GM19438 (cell line): ENCODE data around the gene DLEC1.
A peak's percentile ranks its signal among the peaks of the same experiment; 100 is the strongest.
"Not testable (repeated sequence)": the region's sequence is repeated elsewhere in the genome, so short reads cannot be mapped to it uniquely, and the experiment has no call there.

ENCODE experiments used
- ATAC-seq: cut with Tn5 transposase; IDR thresholded peaks from one replicate; pipeline ENCODE4 v1.9.1; 2021; ENCODE audit warnings: low read depth; ENCODE audit not compliant: unreplicated experiment

Gene DLEC1

GRCh38 chr3:38036906-38037305 lies 2.1 kb upstream of the DLEC1 start:
- no peak for ATAC-seq

GRCh38 chr3:38038447-38038911 lies 529 bp upstream of the DLEC1 start:
- no peak for ATAC-seq

GRCh38 chr3:38039899-38040261 lies 872 bp downstream of the DLEC1 start:
- ATAC-seq: peak; percentile 66

GRCh38 chr3:38040401-38040800 lies 1.4 kb downstream of the DLEC1 start:
- no peak for ATAC-seq

DNA sequence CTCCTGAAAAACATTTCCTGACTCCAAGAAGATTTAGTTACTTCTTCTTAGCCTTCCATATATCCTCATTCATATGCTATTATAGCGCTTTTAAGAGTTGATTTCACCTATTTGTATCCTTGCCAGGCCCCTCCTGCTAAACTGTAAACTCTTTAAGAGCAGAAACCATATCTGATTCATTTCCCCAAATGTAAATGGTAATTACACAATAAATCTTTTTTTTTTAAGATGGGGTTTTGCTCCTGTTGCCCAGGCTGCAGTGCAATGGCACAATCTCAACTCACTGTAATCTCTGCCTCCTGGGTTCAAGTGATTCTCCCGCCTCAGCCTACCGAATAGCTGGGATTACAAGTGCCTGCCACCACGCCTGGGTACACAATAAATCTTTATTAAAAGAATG lies 4.5 kb downstream of the DLEC1 start:
- no peak for ATAC-seq

DNA sequence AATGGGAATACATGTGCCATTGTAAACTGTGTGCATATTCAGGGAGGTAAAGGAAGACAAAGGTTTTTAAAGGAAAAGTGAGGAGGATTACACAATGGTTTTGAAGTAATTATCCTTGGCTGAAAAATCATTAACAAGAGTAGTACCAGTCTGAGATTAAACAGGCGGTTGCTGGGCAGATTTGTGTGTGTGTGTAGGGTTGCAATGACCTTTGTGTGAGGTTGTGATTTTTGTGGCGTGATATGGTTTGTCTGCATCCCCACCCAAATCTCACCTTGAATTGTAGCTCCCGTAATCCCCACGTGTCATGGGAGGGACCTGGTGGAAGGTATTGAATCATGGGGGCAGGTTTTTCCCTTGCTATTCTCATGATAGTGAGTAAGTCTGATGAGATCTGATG lies 7.0 kb downstream of the DLEC1 start:
- no peak for ATAC-seq

- no peak for ATAC-seq
These were observed 7.8 kb downstream of the DLEC1 start for GRCh38 chr3:38046821-38047220.

GRCh38 chr3:38047896-38048295 lies 8.9 kb downstream of the DLEC1 start:
- no peak for ATAC-seq

DNA sequence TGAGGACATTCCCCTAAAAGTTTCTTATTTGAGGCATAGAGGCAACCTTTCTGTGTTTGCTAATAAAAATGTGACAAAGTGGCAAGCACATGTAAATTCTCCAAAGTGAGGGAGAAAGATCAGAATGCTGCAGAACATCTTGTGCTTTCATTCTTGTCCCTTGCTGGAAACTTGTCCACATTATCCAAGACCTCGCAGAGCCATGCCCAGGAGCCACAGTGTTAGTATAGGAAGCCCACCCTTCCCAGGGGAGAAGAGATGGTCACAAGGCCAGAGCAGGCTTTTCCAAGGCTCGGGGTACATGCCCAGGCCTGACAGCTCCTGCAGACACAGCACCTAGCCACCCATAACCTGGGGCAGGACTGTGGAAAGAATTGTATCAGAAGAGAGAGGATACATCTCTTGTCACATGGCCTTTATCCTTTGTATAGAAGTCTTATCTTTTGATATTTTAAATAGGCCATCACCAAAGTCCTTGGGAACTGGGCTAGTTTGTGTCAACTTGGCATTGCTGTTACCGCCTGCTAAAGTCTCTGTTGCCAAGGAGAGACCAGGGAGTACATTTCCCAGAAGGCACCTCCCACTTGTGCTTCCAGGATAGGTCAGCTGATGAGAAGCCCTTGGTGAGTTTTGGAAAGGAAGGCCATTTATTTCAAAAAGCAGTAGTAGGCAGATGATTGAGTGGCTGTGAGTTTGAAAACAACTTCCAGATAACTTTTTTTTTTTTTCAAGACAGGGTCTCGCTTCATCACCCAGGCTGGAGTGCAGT lies 10.5 kb downstream of the DLEC1 start:
- no peak for ATAC-seq

DNA sequence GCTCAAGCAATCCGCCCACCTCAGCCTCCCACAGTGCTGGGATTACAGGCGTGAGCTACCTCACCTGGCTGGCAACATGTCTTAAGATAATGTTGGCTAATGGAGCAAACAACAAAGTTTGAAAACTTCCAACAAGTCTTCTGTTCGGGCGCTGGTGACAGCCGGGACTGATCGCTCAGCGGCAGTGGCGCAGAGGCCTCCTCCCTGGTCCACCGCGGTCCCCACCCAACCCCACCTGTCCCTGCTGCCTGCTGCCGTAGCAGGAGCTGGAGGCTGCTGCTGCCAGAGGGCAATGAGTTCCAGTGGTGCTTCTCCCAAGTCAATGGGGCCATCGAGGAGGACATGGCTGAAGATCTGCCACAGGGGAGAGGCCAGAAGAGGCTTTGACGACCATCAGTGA lies 12.1 kb downstream of the DLEC1 start:
- no peak for ATAC-seq

DNA sequence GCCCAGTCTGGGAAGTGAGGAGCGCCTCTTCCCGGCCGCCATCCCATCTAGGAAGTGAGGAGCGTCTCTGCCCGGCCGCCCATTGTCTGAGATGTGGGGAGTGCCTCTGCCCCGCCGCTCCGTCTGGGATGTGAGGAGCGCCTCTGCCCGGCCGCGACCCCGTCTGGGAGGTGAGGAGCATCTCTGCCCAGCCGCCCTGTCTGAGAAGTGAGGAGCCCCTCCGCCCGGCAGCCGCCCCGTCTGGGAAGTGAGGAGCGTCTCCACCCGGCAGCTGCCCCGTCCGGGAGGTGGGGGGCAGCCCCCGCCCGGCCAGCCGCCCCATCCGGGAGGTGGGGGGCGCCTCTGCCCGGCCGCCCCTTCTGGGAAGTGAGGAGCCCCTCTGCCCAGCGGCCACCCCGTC lies 14.3 kb downstream of the DLEC1 start:
- ATAC-seq: not testable (repeated sequence)

GRCh38 chr3:38053813-38054498 lies 14.9 kb downstream of the DLEC1 start:
- not testable (repeated sequence) for ATAC-seq

DNA sequence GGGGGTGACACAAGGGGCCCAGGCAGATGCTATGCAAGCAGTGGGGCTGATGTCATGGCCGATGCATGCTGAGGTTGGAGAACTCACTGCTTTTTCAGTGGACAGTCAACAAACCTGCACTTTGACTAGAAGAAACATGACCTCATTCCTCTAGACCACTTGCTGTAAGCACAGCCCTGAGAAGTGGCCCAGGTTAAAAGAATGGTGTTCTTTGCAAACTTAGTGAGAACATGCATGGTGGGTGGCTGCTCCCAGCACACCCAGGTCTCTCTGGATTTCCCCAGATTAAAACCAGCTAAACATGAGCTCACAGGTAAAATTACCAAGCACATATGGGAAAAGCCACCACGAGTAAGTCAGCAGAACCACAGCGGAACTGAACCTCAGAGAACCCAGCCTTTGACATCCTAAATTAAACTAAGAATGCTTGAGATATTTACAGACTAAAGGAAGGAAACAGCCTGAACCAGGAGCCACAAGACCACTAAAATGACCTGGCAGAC lies 15.5 kb downstream of the DLEC1 start:
- no peak for ATAC-seq

DNA sequence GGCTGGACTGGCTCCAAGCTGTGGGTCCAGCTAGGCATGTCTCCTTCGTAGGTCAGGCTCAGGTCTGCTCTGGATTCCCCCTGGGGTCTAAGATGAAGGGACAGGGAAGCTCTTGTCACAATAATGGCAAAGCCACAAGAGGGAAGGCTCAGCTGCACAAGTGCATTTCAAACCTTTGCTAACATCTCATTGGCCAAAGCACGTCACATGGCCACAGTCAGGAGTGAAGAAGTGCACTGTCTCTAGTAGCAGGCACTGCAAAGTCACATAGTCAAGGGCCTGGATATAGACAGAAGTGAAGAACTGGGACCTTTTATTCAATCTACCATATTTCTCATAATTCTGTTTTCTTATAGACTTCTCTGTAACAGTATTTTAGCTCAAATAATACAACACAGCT lies 20.1 kb downstream of the DLEC1 start:
- ATAC-seq: no peak

DNA sequence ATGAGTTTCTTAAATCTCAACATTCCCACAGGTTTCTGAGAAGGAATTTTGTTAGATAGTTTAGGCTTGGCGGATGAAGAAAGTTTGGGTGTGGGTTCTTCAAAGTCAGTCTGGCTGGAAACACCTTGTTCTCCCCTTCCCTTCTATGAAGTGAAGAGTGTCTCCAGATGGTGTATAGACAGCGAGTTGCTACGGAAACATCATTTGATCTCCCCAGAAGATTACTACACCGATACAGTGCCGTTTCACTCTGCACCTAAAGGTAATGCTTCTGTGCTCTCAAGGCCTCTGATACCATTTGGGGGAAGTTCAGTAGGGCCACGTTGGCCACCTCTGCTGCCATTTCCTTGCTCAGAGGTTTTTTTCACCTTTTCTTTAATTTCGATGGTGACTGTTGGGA lies 20.6 kb downstream of the DLEC1 start:
- ATAC-seq: no peak

- no peak for ATAC-seq
These were observed 23.8 kb downstream of the DLEC1 start for GRCh38 chr3:38062809-38063208.

DNA sequence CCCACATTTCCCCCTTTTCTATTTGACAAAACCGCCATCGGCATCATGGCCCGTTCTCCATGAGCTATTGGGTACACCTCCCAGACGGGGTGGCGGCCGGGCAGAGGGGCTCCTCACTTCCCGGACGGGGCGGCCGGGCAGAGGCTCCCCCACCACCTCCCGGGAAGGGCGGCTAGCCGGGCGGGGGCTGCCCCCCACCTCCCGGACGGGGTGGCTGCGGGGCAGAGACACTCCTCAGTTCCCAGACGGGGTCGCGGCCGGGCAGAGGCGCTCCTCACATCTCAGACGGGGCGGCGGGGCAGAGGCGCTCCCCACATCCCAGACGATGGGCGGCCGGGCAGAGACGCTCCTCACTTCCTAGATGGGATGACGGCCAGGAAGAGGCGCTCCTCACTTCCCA lies 25.4 kb downstream of the DLEC1 start:
- ATAC-seq: not testable (repeated sequence)

DNA sequence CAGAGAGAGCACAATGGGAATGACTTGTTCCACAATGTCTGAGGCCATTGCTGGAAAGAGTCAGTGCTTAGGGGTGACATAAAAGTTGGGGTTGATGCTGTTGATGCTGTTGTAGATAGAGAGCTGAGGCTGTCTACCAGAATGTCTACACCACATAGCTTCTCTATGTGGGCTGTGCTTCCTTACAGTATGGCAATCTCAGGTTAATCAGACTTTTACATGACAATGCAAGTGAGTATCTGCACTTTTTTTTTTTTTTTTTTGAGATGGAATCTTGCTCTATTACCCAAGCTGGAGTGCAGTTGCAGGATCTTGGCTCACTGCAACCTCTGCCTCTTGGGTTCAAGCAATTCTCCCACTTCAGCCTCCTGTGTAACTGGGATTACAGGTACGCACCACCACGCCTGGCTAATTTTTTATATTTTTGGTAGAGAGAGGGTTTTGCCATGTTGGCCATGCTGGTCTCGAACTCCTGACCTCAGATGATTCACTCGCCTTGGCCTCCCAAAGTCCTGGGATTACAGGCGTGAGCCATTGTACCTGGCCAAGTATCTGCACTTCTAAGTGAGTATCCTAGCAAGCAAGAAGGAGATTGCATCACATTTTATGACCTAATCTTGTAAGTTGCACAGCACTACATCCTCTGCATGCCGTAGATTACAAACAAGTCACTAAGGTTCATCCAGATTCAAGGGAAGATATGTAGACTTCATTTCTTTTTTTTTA lies 28.7 kb downstream of the DLEC1 start:
- ATAC-seq: no peak

DNA sequence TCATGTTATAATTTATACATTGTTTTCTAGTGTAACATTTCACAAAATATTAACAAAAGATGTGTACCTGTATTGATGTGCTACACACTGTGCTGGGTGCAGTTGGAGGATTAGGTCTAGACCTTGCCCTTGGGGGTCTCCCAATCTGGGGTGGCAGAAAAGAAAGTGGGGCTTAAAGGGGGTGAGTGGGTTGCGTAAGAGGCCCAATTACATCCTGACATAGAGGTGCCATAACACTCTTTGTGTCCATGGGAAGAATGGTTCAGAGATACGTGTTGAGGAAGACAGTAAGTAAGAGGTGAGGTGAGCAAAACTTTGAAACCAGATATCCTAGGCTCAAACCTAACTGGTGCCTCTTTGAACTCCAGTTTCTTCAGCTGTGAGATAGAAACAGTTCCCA lies 31.0 kb downstream of the DLEC1 start:
- ATAC-seq: no peak

DNA sequence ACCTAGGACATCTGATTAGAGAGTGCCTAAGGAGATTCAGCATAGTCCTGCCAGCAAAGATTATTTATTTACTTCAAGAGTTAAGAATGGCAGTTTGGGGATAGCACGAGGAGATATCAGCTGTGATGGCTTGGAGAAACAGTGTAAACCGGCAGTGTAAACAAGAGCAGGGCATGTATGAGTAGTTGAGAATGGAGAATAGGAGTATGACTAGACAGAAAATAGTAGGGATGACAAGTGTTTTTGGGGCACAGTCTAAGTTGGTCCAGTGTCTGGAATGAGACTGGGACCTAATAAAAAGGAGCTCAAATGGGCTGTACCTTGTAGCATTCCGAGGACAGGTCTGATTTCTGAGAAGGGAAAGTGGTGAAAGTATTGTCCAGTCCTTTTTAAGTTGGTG lies 38.1 kb downstream of the DLEC1 start:
- not testable (repeated sequence) for ATAC-seq

GRCh38 chr3:38082296-38082695 lies 43.3 kb downstream of the DLEC1 start:
- not testable (repeated sequence) for ATAC-seq
